Cortex of kidney (tissue), 1 donor: ENCODE measurements around the gene PER3.

Experiments
- DNase-seq: peaks from one replicate; lab custom pipeline; 2025; lab: John Stamatoyannopoulos, UW

Gene PER3

GRCh38 chr1:7783826-7784491, at the start of gene PER3:
Gene PER3 (plus strand): TSS chr1:7784291. CDS start chr1:7784878, 587 bp downstream.
- DNase-seq = peak; percentile 93

GRCh38 chr1:7738044-7738443, 46.0 kb upstream of the PER3 start:
- DNase-seq = no peak

GRCh38 chr1:7743346-7743745, 40.7 kb upstream of the PER3 start:
- DNase-seq = no peak

- DNase-seq = no peak
Observed at GRCh38 chr1:7744882-7745281, 39.2 kb upstream of the PER3 start.

GRCh38 chr1:7745783-7746182, 38.3 kb upstream of the PER3 start:
- DNase-seq = no peak

GRCh38 chr1:7747605-7748004, 36.5 kb upstream of the PER3 start:
- no peak for DNase-seq

GRCh38 chr1:7749126-7749525, 35.0 kb upstream of the PER3 start:
- no peak for DNase-seq

GRCh38 chr1:7751174-7751573, 32.9 kb upstream of the PER3 start:
- DNase-seq = no peak

GRCh38 chr1:7752512-7753417, 31.3 kb upstream of the PER3 start:
- no peak for DNase-seq

GRCh38 chr1:7753641-7754040, 30.4 kb upstream of the PER3 start:
- DNase-seq = no peak

- no peak for DNase-seq
Observed at GRCh38 chr1:7754234-7754633, 29.9 kb upstream of the PER3 start.

GRCh38 chr1:7755448-7755847, 28.6 kb upstream of the PER3 start:
- DNase-seq = no peak

GRCh38 chr1:7760245-7760644, 23.8 kb upstream of the PER3 start:
- DNase-seq = no peak

- DNase-seq = no peak
Observed at GRCh38 chr1:7761103-7761502, 23.0 kb upstream of the PER3 start.

- DNase-seq = no peak
Observed at GRCh38 chr1:7767176-7767575, 16.9 kb upstream of the PER3 start.

GRCh38 chr1:7768583-7768982, 15.5 kb upstream of the PER3 start:
- no peak for DNase-seq

- DNase-seq = no peak
Observed at GRCh38 chr1:7769673-7770412, 14.2 kb upstream of the PER3 start.

GRCh38 chr1:7770669-7770996, 13.5 kb upstream of the PER3 start:
- no peak for DNase-seq

GRCh38 chr1:7770997-7771822, 12.9 kb upstream of the PER3 start, which contains the start of gene VAMP3:
Gene VAMP3 (plus strand): TSS chr1:7771296. CDS start chr1:7771384, 88 bp downstream.
- no peak for DNase-seq

GRCh38 chr1:7771823-7772299, 12.2 kb upstream of the PER3 start:
- DNase-seq = no peak

- DNase-seq = no peak
Observed at GRCh38 chr1:7777591-7777990, 6.5 kb upstream of the PER3 start.
